ENCODE measurements around the gene GPSM3.

GRCh38 chr6:32208996-32209395 lies 16.6 kb upstream of the GPSM3 start:
- no peak for TF ChIP-seq GATA2 (IDR thresholded peaks at IDR 0.05; ENCODE audit: low read depth, low read length)
- no peak for TF ChIP-seq GATA3 (IDR thresholded peaks at IDR 0.05; ENCODE audit: low read depth, low read length)
